Skeletal muscle cell (primary cell): Measurements from ENCODE around the gene SRRM1.
"Not testable (repeated sequence)": the region's sequence is repeated elsewhere in the genome, so short reads cannot be mapped to it uniquely, and the experiment has no call there.

Source experiments
- DNase-seq: peaks from one replicate; pipeline ENCODE4 v3.0.0-alpha.2; 2010; ENCODE audit warnings: low read depth
- H3K4me3 ChIP-seq: 2 replicates; pipeline ENCODE4 v1.5.1; 2011; ENCODE audit warnings: low read depth, mild to moderate bottlenecking, control low read depth, low read length, moderate library complexity

Gene SRRM1

GRCh38 chr1:24688621-24689195 is 45.6 kb downstream of the SRRM1 start:
- no peak for DNase-seq
- no peak overlapping the region for H3K4me3 ChIP-seq

GRCh38 chr1:24691051-24691450 is 47.9 kb downstream of the SRRM1 start:
- no peak overlapping the region for H3K4me3 ChIP-seq
- no peak for DNase-seq

- H3K4me3 ChIP-seq: no peak overlapping the region
- DNase-seq: no peak
Observed at GRCh38 chr1:24692351-24692980, 49.4 kb downstream of the SRRM1 start.

GRCh38 chr1:24693827-24694379 is 50.8 kb downstream of the SRRM1 start:
- H3K4me3 ChIP-seq: no peak overlapping the region
- DNase-seq: no peak

- no peak for DNase-seq
- no peak overlapping the region for H3K4me3 ChIP-seq
Observed at GRCh38 chr1:24694380-24694843, 51.3 kb downstream of the SRRM1 start.

GRCh38 chr1:24695202-24695974 is 52.3 kb downstream of the SRRM1 start:
- no peak overlapping the region for H3K4me3 ChIP-seq
- no peak for DNase-seq

- no peak overlapping the region for H3K4me3 ChIP-seq
Observed at GRCh38 chr1:24696041-24696755, 53.1 kb downstream of the SRRM1 start.

GRCh38 chr1:24696756-24697330 is 53.7 kb downstream of the SRRM1 start:
- DNase-seq: no peak
- no peak overlapping the region for H3K4me3 ChIP-seq

More at GRCh38 chr1:24696041-24696755, 53.1 kb downstream of the SRRM1 start:
- no peak for DNase-seq

- H3K4me3 ChIP-seq, DNase-seq: not testable (repeated sequence)
Observed at GRCh38 chr1:24697453-24698001, 54.4 kb downstream of the SRRM1 start.

- not testable (repeated sequence) for DNase-seq, H3K4me3 ChIP-seq
Observed at GRCh38 chr1:24698326-24698725, 55.2 kb downstream of the SRRM1 start.

- no peak for DNase-seq
Observed at GRCh38 chr1:24699628-24700027, 56.5 kb downstream of the SRRM1 start.

GRCh38 chr1:24702511-24703293 is 59.6 kb downstream of the SRRM1 start:
- no peak for DNase-seq
- no peak overlapping the region for H3K4me3 ChIP-seq

More at GRCh38 chr1:24699628-24700027, 56.5 kb downstream of the SRRM1 start:
- H3K4me3 ChIP-seq: no peak overlapping the region

GRCh38 chr1:24704411-24705259 is 61.5 kb downstream of the SRRM1 start:
- H3K4me3 ChIP-seq: no peak overlapping the region
- no peak for DNase-seq

- peak; percentile 80 for DNase-seq
- H3K4me3 ChIP-seq: peak overlapping the region; percentile 6
Observed at GRCh38 chr1:24705260-24706073, 62.4 kb downstream of the SRRM1 start.

GRCh38 chr1:24706074-24706389 is 62.9 kb downstream of the SRRM1 start:
- DNase-seq, H3K4me3 ChIP-seq: not testable (repeated sequence)

- no peak for DNase-seq
- no peak overlapping the region for H3K4me3 ChIP-seq
Observed at GRCh38 chr1:24707687-24708086, 64.6 kb downstream of the SRRM1 start.

- DNase-seq: no peak
- no peak overlapping the region for H3K4me3 ChIP-seq
Observed at GRCh38 chr1:24708938-24709337, 65.8 kb downstream of the SRRM1 start.
